ENCODE results near the gene MYOM3.

MYOM3 gene

DNA sequence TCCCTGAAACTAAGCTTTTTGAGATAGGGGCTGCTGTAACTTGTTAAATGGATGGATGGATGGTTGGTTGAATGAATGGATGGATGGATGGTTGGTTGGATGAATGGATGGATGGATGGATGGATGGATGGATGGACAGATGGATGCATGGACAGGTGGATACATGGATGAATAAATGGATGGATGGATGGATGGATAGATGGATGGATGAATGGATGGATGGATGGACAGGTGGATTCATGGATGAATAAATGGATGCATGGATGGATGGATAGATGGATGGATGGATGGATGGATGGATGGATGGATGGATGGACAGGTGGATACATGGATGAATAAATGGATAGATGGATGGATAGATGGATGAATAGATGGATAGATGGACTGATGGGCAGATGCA, 26.9 kb downstream of the MYOM3 start:
- no peak overlapping the region for H3K4me3 ChIP-seq (ENCODE audit: low read depth, low read length)
- TF ChIP-seq, protein P1, sequence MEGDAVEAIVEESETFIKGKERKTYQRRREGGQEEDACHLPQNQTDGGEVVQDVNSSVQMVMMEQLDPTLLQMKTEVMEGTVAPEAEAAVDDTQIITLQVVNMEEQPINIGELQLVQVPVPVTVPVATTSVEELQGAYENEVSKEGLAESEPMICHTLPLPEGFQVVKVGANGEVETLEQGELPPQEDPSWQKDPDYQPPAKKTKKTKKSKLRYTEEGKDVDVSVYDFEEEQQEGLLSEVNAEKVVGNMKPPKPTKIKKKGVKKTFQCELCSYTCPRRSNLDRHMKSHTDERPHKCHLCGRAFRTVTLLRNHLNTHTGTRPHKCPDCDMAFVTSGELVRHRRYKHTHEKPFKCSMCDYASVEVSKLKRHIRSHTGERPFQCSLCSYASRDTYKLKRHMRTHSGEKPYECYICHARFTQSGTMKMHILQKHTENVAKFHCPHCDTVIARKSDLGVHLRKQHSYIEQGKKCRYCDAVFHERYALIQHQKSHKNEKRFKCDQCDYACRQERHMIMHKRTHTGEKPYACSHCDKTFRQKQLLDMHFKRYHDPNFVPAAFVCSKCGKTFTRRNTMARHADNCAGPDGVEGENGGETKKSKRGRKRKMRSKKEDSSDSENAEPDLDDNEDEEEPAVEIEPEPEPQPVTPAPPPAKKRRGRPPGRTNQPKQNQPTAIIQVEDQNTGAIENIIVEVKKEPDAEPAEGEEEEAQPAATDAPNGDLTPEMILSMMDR (conservative IDR thresholded peaks at IDR 0.05; ENCODE audit: low read depth, low read length), result no peak
- no peak for DNase-seq (ENCODE audit: low read depth)

- TF ChIP-seq, protein P1 (conservative IDR thresholded peaks at IDR 0.05; ENCODE audit: low read depth, low read length), result no peak
- no peak for DNase-seq (ENCODE audit: low read depth)
- no peak overlapping the region for H3K4me3 ChIP-seq (ENCODE audit: low read depth, low read length)
Observed at GRCh38 chr1:24084050-24084449, 27.9 kb downstream of the MYOM3 start.

DNA sequence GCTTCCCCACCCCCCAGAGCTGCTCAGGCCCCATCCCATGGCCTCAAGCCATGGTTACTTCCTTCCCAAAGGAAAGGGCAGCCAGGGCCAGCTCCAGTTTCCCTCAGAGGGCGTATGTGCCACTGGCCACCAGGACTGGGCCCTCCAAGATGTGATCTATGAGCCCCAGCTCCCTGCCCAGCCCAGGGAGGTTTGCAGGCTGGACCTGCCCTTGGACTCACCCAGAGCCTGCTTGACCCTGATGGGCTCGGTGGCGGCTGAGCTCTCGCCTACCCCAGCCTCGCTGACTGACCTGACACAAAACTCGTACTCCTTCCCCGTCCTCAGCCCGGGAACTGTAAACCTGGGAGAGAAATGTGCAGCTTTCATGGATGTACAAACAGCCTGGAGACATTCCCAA, 29.6 kb downstream of the MYOM3 start:
- TF ChIP-seq, protein P1 (conservative IDR thresholded peaks at IDR 0.05; ENCODE audit: low read depth, low read length), result no peak
- no peak for DNase-seq (ENCODE audit: low read depth)
- H3K4me3 ChIP-seq (ENCODE audit: low read depth, low read length), result no peak overlapping the region

GRCh38 chr1:24081190-24081589, 30.7 kb downstream of the MYOM3 start:
- H3K4me3 ChIP-seq (ENCODE audit: low read depth, low read length), result no peak overlapping the region
- TF ChIP-seq, protein P1 (conservative IDR thresholded peaks at IDR 0.05; ENCODE audit: low read depth, low read length), result no peak
- no peak for DNase-seq (ENCODE audit: low read depth)

GRCh38 chr1:24080131-24080530, 31.8 kb downstream of the MYOM3 start:
- TF ChIP-seq, protein P1 (conservative IDR thresholded peaks at IDR 0.05; ENCODE audit: low read depth, low read length), result no peak
- no peak for DNase-seq (ENCODE audit: low read depth)
- H3K4me3 ChIP-seq (ENCODE audit: low read depth, low read length), result no peak overlapping the region

DNA sequence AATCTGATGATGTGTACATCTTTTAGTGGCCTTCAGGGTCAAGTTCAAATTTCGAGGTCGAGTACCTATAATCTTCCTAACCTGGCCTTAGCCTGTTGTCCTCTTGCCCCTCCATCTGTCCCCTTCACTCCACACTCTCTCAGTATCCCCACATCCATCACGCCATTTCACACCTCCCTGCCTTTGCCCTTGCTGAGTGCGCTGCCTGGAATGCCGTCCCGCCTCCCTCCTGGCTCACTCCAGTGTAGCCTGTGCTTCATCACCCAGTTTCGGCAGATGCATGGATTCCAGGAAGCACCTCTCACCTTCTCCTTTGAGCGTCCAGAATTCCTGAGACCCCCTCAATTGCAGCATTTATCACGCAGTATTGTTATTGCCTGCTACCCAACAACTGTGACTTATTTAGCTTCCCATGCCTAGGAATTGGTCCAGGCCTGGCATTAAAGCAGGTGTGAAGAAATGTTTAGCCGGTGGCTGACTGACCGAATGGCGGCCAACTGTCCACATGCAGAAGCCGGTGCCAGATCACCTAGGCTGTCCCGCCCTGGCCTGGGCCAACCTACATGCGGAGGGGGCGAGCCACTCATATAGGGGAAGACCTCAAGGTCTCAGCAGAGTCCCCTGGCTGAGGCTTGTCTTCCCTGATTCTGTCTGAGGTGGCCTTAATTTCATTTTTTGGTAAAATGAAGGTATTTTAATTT, 34.5 kb downstream of the MYOM3 start:
- H3K4me3 ChIP-seq (ENCODE audit: low read depth, low read length), result no peak overlapping the region
- TF ChIP-seq, protein P1 (conservative IDR thresholded peaks at IDR 0.05; ENCODE audit: low read depth, low read length), result no peak
- DNase-seq (ENCODE audit: low read depth), result no peak

- no peak for DNase-seq (ENCODE audit: low read depth)
- TF ChIP-seq, protein P1 (conservative IDR thresholded peaks at IDR 0.05; ENCODE audit: low read depth, low read length), result no peak
- H3K4me3 ChIP-seq (ENCODE audit: low read depth, low read length), result no peak overlapping the region
Observed at GRCh38 chr1:24075946-24076345, 36.0 kb downstream of the MYOM3 start.
